HG03565 (cell line): ENCODE data around the gene PIK3CG.
A peak's percentile ranks its signal among the peaks of the same experiment; 100 is the strongest.
"Not testable (repeated sequence)": the region's sequence is repeated elsewhere in the genome, so short reads cannot be mapped to it uniquely, and the experiment has no call there.

Experiments
- ATAC-seq: cut with Tn5 transposase; IDR thresholded peaks from one replicate; pipeline ENCODE4 v1.9.1; 2021; ENCODE audit warnings: mild to moderate bottlenecking, moderate library complexity; ENCODE audit not compliant: unreplicated experiment

PIK3CG gene

DNA sequence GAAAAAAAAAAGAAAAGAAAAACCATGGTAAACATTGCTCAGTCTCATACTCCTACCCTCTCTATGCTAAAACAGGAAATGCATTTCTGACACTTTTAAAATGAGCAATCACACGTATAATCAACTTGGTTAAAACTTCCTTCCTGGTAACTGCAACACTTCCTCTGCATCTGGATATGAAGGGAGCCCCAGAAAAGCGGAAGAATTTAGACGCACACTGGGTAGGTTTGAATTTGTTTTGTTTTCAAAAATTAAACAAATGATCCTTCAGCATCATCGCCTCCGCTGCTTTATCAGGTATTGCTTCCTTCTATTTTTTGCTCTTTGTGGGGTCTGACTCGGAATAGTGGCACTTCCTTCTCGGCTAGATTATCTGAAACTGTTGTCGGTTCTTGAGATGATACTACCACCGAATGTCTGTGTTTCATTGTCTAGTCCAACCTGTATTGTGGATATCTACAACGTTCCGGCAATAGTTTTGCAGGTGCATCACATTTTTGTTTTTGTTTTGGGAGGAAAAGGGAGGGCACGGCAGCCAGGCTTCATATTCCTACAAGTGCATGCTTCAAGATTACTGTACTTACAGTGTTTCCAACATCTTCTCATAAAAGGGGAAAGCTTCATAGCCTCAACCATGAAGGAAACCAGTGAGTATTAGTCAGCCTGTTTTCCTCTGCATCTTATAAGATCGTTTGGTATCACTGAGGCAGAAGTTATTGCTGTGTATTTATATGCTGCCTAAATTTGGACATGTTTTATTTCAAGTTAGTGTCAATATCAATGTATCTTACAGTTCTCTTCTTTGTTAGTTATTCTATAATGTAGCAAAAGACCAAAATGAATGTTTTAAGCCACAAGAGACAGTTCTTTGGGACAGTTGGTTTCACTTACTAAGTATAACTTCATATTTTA lies at the start of gene PIK3CG:
Gene PIK3CG, plus strand, starts transcription at position 153 of the 912 bp plus-strand sequence. CDS start 2,280 bp downstream, outside the sequence.
- ATAC-seq, result peak; percentile 59

DNA sequence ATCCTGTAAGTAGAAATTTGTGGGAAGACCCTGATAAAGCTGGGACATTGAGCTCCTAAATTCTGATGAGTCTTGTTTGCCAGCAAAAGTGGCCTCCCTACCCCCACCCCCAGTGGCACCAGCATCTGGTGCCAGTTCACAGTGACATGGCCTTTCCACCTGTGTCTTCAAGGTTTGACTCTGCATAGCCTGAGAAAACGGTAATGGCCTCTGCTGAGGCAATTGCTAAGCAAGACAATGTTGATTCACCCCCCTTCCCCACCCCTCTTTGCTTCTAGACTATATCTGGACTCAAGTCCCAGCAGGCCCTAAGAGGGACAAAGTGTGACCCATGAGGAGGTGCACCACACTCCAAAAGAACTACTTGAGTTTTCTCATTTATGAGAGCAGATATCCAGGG lies 48.0 kb upstream of the PIK3CG start:
- no peak for ATAC-seq

DNA sequence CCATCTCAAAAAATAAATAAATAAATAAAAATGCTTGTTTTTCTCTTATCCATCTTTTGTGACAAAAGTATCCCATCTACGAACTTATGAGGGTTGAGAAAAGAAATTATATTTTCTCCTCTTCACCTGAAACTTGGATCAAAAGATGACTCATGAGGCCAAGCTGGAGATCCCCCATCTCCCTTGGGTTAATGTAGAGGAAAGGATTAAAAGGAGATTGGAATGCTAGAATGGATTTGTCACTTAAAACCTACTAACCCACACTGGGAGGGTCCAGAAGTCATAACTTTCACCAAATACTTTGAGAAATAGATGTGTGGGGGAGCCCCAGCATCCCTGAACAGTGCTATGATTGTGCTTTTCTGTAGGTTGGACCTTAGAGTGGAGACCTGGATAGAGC lies 46.3 kb upstream of the PIK3CG start:
- no peak for ATAC-seq

DNA sequence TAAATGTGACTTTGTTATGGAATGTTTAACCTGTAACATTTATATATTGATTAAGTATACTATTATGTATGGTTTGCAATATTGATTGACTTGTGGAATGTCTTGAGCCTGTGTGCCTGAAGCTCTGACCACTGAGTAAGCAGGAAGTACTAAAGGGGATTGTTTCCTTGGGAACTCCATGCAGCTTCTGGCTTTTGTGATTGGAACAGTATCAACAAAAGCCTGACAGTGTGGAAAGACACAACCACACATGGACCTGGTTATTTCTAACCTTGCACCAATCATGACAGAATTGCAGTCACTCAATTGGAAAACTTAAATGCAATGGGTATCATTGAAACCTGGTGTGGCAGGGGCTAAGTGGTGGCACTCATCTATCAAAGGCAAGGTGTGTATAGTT lies 45.5 kb upstream of the PIK3CG start:
- ATAC-seq, result no peak

DNA sequence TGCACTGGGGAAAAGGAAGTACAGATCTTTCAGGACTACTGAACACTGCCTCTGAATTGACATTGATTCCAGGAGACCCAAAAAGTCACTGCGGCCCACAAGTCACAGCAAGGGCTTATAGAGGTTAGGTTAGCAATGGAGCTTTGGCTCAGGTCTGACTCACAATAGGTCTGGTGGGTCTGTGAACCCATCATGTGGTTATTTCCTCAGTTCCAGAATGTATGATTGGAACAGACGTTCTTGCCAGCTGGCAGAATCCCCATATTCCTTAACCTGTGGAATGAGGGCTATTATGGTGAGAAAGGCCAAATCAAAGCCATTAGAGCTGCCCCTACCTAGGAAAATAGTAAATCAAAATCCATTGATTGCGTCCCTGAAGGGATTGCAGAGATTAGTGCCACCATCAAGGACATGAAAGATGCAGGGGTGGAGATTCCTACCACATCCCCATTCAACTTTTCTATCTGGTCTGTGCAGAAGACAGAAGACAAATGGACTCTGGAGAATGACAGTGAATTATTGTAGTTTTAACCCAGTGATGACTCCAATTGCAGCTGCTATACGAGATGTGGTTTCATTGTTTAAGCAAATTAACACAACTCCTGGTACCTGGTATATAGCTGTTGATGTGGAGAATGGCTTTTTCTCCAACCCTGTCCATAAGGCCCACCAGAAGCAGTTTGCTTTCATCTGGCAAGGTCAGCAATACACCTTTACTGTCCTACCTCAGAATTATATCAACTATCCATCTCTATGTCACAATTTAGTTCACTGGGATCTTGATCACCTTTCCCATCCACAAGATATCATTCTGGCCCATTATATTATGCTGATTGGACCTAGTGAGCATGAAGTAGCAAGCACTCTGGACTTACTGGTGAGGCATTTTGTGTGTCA lies 44.5 kb upstream of the PIK3CG start:
- ATAC-seq, result no peak

DNA sequence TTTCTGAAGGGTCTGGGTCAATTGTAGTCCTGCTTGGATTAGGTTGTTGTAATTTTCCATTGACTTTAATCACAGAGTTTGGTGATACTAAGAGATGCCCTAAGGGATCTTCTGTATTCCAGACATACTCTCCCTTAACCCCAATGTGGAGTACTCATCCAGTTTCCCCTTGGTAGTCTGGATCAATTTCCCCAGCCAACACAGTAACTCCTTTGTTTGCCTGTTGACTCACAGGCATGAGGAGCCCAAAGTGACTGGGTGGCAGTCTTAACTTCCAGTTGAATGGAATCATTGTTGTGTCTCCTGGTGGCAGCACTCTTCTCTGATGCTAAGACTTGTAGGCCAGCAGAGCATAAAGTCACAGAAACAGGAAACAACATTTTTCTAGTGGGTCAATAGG lies 41.5 kb upstream of the PIK3CG start:
- ATAC-seq, result no peak

DNA sequence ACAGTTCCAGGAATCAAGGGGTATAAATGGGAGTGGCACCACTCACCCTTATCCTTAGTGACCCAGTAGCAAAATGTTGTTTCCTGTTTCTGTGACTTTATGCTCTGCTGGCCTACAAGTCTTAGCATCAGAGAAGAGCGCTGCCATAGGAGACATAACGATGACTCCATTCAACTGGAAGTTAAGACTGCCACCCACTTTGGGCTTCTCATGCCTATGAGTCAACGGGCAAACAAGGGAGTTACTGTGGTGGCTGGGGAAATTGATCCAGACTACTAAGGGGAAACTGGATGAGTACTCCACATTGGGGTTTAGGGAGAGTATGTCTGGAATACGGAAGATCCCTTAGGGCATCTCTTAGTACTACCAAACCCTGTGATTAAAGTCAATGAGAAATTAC lies 40.6 kb upstream of the PIK3CG start:
- ATAC-seq, result no peak

DNA sequence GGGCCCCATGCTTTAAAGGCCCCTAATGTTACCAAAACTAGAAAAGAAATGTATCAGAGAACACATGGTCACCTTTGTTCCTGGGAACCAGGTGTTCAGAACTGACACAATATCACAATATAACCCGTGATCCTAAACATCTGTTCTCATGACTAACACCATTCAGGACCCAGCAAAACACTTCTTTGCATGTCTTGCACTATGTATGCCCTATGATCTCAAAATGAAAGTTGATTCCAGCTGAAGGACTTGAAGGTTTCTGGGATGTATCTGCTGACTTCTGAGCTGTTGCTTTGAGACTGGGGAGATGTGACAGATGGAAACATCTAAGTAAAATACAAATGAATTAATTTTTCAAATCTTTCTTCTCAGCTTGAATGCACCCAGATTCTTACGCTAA lies 37.5 kb upstream of the PIK3CG start:
- no peak for ATAC-seq

DNA sequence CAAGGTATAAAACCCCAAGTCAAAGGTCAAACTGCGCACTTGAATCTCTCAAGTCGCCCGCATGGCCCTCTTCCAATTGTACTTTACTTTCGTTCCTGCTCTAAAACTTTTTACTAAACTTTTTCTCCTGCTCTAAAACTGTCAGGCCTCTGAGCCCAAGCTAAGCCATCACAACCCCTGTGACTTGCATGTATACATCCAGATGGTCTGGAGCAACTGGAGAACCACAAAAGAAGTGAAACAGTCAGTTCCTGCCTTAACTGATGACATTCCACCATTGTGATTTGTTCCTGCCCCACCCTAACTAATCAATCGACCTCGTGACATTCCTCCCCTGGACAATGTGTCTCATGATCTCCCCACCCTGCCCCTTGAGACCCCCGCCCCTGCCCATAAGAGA lies 35.6 kb upstream of the PIK3CG start:
- ATAC-seq, result no peak

DNA sequence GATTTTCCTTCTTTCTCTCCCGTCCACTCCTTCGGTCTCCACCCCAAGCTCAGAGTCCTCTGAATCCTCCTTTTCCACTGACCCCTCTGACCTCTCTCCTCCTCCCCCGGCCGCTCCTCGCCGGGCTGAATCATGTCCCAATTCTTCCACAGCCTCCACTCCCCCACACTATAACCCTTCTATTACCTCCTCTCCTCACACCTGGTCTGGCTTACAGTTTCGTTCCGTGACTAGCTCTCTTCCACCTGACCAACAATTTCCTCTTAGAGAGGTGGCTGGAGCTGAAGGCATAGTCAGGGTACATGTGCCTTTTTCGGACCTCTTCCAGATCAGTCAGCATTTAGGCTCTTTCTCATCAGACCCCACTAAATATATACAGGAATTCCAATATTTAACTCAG lies 34.2 kb upstream of the PIK3CG start:
- ATAC-seq, result not testable (repeated sequence)

DNA sequence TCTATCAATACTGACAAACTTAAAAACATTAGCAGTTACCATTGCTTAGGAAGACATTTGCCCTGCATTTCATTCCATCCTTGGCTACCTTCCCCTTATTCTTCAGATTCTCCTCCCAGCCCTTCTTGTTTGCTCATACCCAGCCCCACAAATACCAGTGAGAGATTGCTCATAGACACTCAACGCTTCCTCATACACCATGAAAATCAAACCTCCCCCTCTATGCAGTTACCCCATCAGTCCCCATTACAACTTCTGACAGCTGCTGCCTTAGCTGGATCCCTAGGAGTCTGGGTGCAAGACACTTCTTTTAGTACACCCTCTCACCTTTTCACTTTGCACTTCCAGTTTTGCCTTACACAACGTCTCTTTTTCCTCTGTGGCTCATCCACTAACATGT lies 28.3 kb upstream of the PIK3CG start:
- no peak for ATAC-seq

DNA sequence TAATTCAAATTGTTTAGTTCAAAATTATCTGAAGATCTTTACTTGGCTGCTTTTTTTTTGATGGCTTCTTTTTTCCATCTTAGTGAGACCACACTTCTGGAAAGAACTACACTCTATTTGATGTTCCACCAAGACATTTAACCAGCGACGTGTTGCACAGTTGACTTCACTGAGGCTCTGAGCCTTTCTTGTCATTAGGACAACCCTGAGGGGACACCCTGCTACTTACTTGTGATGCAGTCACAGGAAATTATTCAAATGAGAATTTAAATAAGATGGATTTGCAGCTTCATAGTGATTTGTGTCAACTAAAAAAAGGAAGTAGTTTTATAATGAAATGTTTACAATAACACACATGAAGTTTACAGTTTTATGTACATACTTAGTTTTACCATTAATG lies 25.6 kb upstream of the PIK3CG start:
- no peak for ATAC-seq

DNA sequence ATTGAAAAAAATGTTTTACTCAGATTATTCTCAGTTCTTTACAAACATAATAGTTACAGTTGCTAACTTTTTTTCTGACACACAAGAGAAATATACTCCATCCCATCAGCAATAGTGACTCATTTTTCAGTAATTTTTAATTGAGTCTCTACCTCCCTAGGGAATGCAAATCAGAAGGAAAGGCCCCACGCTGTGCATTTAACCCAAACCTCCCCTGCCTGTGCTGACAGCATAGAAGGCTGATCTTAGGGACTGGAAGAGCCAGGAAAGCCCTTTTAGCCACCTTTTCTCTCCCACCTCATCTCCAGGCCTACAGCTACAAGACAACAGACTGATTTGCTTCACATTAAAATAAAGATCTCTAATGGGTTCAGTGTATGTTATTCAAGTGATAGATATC lies 24.7 kb upstream of the PIK3CG start:
- no peak for ATAC-seq

DNA sequence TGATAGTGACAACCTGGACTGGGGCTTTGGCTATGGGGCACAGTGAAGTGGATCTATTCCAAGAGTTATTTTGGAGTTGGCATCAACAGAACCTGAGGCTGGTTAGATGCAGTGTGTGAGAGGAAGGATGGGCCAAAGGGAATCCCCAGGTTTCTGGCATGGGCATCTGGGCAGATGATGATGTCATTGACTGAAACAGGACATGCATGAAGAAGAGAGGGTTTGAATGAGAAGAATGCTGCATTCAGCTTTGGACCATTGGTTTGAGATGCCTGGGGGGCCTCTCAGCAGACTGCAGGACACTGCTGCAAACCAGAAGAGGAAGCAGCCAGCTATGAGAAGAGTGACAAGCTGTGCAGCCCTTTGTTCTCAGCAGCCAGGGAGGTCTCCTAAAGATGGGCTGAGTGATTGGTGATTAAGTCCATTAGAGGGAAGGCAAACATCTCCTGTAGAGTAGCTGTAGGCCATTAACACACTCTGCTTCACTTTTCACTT lies 23.1 kb upstream of the PIK3CG start:
- ATAC-seq, result no peak

DNA sequence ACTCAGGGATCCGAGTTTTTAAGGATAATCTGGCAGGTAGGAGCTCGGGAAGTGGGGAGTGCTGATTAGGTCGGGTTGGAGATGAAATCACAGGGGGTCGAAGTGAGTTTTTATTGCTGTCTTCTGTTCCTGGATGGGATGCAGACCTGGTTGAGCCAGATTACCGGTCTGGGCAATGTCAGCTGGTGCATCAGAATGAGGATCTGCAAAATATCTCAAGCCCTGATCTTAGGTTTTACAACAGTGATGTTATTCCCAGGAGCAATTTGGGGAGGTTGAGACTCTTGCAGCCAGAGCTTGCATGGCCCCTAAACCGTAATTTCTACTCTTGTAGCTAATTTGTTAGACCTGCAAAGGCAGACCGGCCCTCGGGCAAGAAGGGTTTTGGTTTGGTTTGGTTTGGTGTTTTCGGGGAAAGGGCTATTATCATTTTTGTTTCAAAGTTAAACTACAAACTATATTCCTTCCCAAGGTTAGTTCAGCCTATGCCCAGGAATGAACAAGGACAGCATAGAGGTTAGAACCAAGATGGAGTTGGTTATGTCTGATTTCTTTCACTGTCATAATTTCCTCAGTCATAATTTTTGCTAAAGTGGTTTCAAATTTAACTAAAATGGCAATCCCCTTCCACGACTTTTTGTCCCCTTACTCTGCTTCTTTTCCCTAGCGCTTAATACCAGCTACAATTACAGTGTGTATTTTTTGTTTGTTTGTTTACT lies 20.6 kb upstream of the PIK3CG start:
- no peak for ATAC-seq

DNA sequence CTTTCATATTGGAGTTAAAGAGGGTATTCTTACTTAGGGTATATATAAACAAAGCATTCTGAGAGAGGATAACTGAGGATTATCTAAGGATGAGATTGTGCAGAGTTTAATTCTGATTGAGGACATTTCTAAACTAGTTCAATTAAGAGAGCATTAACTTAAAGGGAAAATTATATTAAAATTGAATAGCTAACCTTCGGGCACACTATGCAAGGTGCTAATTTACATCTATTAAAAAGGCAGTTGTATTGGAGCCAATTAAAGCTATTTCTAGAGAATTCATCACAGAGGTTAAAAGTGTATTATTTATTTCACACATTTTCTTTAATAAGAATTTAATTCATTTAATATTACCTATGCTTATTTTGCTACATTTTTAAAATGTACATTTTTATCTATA lies 17.0 kb upstream of the PIK3CG start:
- ATAC-seq, result no peak

DNA sequence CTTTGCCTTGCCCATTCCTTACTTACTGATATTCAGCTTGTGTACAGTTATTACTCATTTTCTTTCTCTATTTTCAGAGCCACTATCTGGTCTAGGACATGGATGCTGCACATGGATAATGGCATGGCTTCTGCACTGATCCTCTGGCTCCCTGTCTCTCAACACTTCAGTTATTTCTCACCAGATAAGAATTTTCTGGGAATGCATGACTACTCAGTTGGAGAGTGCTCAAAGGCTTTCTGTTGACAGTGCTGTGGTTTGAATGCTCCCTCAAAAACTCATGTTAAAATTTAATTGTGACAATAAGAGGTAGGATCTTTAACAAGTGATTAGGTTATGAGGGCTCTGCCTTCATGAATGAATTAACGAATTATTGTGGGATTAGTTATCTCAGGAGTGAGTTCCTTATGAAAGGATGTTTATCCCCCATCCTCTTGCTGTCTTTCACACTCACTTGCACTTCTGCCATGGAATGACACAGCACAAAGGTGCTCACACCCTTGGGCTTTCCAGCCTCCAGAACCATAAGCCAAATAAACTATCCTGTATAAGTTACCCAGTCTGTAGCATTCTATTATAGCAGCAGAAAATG lies 16.1 kb upstream of the PIK3CG start:
- ATAC-seq, result no peak

DNA sequence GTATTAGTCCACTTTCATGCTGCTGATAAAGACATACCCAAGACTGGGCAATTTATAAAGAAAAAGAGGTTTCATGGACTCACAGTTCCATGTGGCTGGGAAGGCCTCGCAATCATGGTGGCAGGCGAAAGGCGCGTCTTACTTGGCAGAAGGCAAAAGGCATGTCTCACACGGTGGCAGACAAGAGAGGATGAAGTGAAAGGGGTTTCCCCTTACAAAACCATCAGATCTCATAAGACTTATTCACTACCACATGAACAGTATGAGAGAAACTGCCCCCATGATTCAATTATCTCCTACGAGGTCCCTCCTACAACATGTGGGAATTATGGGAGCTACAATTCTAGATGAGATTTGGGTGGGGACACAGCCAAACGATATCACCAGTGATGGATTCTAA lies 13.4 kb upstream of the PIK3CG start:
- ATAC-seq, result not testable (repeated sequence)

DNA sequence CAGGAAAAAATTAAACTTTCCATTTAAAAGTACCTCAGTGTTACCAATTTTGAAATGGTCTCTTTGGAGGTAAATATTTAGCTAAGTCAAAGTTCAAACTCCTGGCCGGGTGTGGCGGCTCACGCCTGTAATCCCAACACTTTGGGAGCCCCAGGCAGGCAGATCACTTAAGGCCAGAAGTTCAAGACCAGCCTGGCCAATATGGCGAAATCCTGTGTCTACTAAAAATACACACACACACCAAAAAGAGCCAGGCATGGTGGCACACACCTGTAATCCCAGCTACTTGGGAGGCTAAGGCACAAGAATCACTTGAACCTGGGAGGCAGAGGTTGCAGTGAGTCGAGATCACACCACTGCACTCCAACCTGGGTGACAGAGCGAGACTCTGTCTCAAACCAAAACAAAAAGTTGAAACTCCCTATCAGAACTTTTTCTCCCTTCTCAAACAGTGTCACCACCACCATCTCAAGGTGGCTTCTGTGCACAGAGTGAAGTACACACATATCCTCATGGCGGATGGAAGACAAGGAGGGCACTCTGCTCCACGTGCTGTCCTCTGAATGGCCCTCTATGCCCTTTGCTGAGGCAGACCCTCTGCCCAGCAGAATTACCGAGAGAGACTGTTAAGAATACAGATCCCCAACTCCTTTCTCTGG lies 11.7 kb upstream of the PIK3CG start:
- ATAC-seq, result no peak

DNA sequence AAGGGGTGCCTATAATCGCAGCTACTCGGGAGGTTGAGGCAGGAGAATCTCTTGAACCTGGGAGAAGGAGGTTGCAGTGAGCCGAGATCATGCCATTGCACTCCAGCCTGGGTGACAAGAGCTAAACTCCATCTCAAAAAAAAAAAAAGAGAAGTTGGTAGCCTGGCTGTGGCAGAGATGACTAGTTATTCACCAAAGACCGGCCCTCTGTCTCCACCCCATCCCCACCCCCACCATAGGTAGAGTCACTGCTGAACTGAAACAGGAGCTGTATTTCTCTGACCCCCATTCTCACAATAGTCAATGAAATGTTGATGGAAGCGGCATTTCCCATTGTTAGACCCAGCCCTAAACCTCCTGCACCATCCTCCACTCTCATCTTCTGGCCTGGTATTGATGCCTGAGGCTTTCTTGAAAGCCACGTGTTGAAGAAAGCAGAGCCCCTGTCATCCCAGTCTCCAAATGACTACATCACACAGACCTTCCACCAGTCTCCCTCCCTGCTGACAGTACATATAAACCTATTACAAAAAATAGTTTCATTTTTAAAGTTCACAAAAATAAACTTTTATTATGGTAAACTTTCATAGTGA lies 9.4 kb upstream of the PIK3CG start:
- no peak for ATAC-seq
